Skeletal muscle satellite cell (primary cell): ENCODE results near the gene SGSM2. TPM values are rescaled to one million over a fixed set of nuclear protein-coding genes. Genes with fewer than 3 reads are reported as not detected.

Experiments used
- H3K27me3 ChIP-seq: 2 replicates; pipeline ENCODE4 v1.7.0; 2013; ENCODE audit warnings: low read length; ENCODE audit not compliant: control insufficient read depth, insufficient read depth
- H3K36me3 ChIP-seq: 2 replicates; pipeline ENCODE4 v1.7.0; 2013; ENCODE audit warnings: mild to moderate bottlenecking, control low read depth, low read length; ENCODE audit not compliant: insufficient read depth
- H3K4me1 ChIP-seq: 2 replicates; pipeline ENCODE4 v1.7.0; 2013; ENCODE audit warnings: low read length; ENCODE audit not compliant: control insufficient read depth, insufficient read depth
- H3K4me2 ChIP-seq: 2 replicates; pipeline ENCODE4 v1.7.0; 2013; ENCODE audit warnings: mild to moderate bottlenecking, low read length
- H3K4me3 ChIP-seq: 2 replicates; pipeline ENCODE4 v1.7.0; 2013; ENCODE audit warnings: low read length
- H3K9ac ChIP-seq: 2 replicates; pipeline ENCODE4 v1.7.0; 2013; ENCODE audit warnings: mild to moderate bottlenecking, low read depth, low read length, moderate library complexity
- H3K9me3 ChIP-seq: replicated peaks from 2 replicates; pipeline ENCODE4 v1.7.0; 2013; ENCODE audit warnings: mild to moderate bottlenecking, control low read depth, low read length
- total RNA-seq: library from RNA; depleted of rRNA; stranded (reverse); fragments of >200 nt; gene quantifications from 2 replicates; pipeline ENCODE4 v1.2.3, GENCODE V29; 2012; rRNA removed

SGSM2 gene, protein sequence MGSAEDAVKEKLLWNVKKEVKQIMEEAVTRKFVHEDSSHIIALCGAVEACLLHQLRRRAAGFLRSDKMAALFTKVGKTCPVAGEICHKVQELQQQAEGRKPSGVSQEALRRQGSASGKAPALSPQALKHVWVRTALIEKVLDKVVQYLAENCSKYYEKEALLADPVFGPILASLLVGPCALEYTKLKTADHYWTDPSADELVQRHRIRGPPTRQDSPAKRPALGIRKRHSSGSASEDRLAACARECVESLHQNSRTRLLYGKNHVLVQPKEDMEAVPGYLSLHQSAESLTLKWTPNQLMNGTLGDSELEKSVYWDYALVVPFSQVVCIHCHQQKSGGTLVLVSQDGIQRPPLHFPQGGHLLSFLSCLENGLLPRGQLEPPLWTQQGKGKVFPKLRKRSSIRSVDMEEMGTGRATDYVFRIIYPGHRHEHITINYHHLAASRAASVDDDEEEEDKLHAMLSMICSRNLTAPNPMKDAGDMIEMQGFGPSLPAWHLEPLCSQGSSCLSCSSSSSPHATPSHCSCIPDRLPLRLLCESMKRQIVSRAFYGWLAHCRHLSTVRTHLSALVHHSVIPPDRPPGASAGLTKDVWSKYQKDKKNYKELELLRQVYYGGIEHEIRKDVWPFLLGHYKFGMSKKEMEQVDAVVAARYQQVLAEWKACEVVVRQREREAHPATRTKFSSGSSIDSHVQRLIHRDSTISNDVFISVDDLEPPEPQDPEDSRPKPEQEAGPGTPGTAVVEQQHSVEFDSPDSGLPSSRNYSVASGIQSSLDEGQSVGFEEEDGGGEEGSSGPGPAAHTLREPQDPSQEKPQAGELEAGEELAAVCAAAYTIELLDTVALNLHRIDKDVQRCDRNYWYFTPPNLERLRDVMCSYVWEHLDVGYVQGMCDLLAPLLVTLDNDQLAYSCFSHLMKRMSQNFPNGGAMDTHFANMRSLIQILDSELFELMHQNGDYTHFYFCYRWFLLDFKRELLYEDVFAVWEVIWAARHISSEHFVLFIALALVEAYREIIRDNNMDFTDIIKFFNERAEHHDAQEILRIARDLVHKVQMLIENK
- total RNA-seq = 17.5 and 19.2 TPM in 2 replicates

DNA sequence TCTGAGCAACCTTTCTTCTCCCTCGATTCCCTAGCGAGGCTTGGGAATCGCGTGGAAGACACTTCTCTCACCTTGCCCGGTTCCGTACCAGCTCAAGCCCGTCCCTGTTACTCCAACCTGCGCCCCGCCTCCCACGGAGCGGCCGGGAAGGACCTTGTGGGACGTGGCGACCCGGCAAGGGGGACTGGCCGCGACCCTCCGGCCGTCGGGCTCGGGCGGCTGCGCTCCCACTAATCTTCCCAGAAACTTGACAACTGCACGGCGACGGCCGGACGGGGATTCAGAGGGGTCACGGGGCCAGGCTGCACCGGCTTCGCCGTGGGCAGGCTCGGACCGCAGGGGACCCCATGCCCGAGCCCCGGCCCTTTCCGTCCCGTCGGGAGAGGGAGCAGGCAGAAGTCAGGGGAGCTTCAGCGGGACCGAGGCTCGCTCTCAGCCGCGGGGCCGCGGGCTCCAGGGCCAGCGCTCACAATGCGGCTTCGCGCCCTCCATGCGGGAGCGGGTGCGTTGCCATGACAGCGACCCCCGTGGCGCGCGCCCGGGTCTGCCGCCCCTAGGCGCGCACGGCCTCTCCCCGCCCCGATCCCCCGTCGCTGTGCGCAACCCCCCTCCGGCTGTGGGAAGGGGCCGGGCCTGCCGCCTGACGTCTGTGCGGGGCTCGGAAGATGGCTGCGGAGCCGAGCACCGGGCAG lies at the start of gene SGSM2:
TSS of gene SGSM2 (plus strand) at position 650 of the 692 bp plus-strand sequence. CDS start 188 bp downstream, outside the sequence.
- H3K9ac ChIP-seq = peak within 1 kb of the TSS; percentile 95

DNA sequence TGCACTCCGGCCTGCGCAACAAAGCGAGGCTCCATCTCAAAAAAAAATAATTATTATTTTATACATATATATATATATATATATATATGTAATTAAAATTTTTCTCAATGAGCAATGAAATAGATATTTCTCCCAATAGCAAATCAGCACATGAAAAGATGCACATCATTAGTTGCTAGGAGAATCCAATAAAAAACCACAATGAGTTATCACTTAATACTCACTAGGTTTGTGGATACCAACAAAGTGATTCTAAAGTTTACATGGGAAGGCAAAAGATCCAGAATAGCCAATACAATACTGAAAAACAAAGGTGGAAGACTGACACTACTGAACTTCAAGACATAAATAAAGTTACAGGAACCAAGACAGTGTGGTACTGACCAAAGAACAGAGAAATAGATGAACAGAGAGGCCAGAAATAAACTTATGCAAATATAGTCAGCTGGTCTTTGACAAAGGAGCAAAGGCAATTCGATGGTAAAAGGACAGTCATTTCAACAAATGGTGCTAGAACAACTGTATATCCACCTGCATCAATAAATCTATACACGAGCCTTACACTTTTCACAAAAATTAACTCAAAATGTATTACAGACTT lies 47.3 kb upstream of the SGSM2 start:
- Histone ChIP-seq H3K36me3 (peaks cover 49% of the 10 kb centered on the region), H3K4me3 (no peak overlapping the region)

More for the DNA sequence above, at the start of gene SGSM2:
- Histone ChIP-seq H3K4me2 (peak within 1 kb of the TSS; percentile 90), H3K4me1 (peaks cover 21% of the 10 kb centered on the region), H3K4me3 (peak within 1 kb of the TSS; percentile 93), H3K36me3 (peaks cover 31% of the 10 kb centered on the region), H3K27me3 (no peaks in the 10 kb centered on the region), H3K9me3 (no peaks in the 10 kb centered on the region)

DNA sequence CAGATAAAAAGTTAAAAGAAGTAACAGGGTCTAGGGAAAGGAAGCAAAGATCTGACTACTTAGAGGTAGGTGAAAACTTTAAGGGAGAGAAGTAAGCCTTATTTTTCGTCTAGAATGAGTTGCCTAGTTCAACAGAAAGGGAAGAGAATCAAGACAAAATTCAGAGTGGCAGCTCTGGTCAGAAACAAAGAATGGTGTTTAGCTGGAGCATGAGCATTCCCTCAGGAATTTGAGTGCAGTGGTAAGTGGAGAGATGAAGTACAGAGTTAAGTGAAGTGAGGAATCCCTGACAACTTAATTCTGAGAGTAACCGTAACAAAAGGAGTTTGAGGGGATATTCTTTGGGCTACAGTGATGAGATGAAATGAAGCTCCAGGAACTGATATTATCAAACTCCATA lies 45.2 kb upstream of the SGSM2 start:
- Histone ChIP-seq H3K9me3 (no peaks in the 10 kb centered on the region), H3K9ac (no peak overlapping the region), H3K4me1 (peaks cover 4% of the 10 kb centered on the region), H3K36me3 (peaks cover 57% of the 10 kb centered on the region), H3K4me3 (no peak overlapping the region), H3K27me3 (no peaks in the 10 kb centered on the region), H3K4me2 (no peak overlapping the region)

More for the DNA sequence above, 47.3 kb upstream of the SGSM2 start:
- no peak overlapping the region for H3K9ac ChIP-seq
- H3K9me3 ChIP-seq = no peaks in the 10 kb centered on the region
- no peak overlapping the region for H3K4me2 ChIP-seq
- peaks cover 4% of the 10 kb centered on the region for H3K4me1 ChIP-seq
- no peaks in the 10 kb centered on the region for H3K27me3 ChIP-seq

DNA sequence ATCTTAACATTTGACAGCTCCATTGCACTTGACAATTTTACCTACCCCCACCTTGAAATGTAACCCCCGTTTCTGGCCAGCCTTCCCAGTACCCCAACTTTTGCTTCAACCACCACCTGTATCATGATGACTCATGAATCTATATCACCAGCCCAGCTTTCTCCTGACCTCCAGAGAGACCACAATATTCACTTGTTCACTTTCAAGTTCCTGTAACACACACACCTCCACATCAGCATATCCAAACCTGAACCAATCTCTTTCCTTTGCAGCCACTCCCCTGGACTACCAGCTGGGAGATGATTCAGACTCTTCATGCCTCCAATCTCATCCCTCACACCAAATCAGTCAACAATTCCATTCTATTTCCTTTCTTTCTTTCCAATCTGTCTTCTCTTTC lies 41.7 kb upstream of the SGSM2 start:
- H3K27me3 ChIP-seq = no peaks in the 10 kb centered on the region
- no peak overlapping the region for H3K4me3 ChIP-seq
- no peak overlapping the region for H3K9ac ChIP-seq
- peaks cover 65% of the 10 kb centered on the region for H3K36me3 ChIP-seq
- no peaks in the 10 kb centered on the region for H3K9me3 ChIP-seq
- H3K4me2 ChIP-seq = no peak overlapping the region
- H3K4me1 ChIP-seq = peaks cover 4% of the 10 kb centered on the region

DNA sequence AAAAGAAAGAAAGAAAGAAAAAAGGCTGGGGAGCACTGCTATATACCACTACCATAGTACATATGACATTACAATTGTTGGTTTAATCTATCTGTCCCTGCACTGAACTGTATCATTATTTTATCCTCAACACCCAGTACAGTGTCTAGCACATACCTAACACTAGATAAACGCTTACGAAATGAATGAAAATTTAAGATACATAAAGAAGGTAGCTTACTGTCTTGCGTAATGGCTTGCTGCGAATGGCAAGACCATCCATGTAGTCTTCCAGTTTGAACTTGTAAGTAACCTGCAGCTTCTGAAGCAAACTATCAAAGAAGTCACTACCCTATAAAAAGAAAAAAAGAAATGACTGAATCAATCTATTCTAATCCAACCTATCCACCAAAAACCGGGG lies 40.3 kb upstream of the SGSM2 start:
- peaks cover 59% of the 10 kb centered on the region for H3K36me3 ChIP-seq
- H3K27me3 ChIP-seq = no peaks in the 10 kb centered on the region
- H3K4me2 ChIP-seq = no peak overlapping the region
- H3K4me3 ChIP-seq = no peak overlapping the region
- no peaks in the 10 kb centered on the region for H3K9me3 ChIP-seq
- peaks cover 7% of the 10 kb centered on the region for H3K4me1 ChIP-seq
- H3K9ac ChIP-seq = no peak overlapping the region

DNA sequence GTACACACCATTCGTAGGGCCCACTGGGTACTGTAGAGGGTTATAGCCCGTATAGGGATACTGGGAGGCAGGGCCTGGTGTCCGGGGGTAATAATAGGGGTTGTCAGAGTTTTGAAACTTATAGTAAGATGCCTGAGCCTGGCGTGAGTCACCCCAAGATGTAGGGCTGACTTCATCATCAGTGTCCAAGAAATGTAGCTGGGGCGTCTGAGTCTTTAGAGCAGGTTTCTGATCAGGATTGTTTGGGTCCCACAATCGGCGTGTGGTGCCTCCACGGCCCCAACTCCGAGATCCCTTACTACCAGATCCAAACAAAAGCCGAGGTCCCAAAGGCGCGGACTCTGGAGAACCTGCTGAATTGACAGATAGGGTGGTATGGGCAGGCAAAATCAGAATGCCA lies 38.2 kb upstream of the SGSM2 start:
- Histone ChIP-seq H3K36me3 (peaks cover 45% of the 10 kb centered on the region), H3K4me1 (peaks cover 8% of the 10 kb centered on the region)

DNA sequence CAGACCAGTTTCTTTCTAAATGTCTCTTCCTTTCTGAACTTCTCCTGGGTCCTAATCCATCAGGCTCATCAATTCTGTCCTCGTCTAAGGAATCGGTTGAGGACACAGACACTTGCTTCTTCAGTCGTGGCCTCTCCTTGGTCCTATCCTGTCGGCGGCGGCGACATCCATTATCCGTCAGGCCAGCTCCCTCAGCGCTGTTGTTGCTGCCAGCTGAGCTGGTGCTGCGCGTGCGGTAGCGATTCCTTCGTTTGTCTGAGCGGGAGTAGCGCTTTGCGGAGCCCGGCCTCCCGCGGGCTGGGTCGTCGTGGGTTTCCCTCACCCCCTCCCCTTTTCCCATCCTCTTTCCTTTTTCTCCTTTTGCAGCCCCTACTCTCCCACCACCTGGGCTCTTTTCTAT lies 37.5 kb upstream of the SGSM2 start:
- no peaks in the 10 kb centered on the region for H3K27me3 ChIP-seq
- no peaks in the 10 kb centered on the region for H3K9me3 ChIP-seq
- no peak overlapping the region for H3K4me2 ChIP-seq
- H3K4me1 ChIP-seq = peaks cover 8% of the 10 kb centered on the region
- H3K4me3 ChIP-seq = no peak overlapping the region
- peaks cover 39% of the 10 kb centered on the region for H3K36me3 ChIP-seq
- no peak overlapping the region for H3K9ac ChIP-seq

More for the DNA sequence above, 38.2 kb upstream of the SGSM2 start:
- H3K9ac ChIP-seq = no peak overlapping the region
- no peak overlapping the region for H3K4me2 ChIP-seq
- H3K4me3 ChIP-seq = no peak overlapping the region
- H3K9me3 ChIP-seq = no peaks in the 10 kb centered on the region
- no peaks in the 10 kb centered on the region for H3K27me3 ChIP-seq

DNA sequence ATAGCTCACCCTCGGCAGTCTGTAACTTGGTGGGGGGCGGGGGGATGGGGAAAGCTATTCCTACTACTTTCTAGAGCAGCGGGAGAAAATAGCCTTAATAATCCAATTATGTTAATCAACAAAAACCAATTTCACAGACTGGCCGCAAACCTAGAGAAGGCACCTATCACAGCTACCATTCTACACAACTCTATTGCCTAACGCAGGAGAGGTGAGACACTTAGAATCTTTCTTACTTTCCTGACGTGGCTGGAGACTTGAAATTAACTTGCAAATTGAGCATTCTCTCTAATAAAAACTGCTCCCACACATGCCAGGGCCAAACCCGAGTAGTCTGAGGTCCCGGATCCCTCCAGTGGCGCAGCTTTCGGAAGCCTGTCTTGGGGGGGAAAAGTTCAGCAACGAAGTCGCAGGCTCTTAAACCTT lies 34.5 kb upstream of the SGSM2 start:
- peak overlapping the region; percentile 82 for H3K4me2 ChIP-seq
- peak overlapping the region; percentile 97 for H3K9ac ChIP-seq
- no peaks in the 10 kb centered on the region for H3K27me3 ChIP-seq
- H3K9me3 ChIP-seq = no peaks in the 10 kb centered on the region
- peak overlapping the region; percentile 100 for H3K4me3 ChIP-seq
- H3K4me1 ChIP-seq = peaks cover 8% of the 10 kb centered on the region
- H3K36me3 ChIP-seq = peaks cover 15% of the 10 kb centered on the region

DNA sequence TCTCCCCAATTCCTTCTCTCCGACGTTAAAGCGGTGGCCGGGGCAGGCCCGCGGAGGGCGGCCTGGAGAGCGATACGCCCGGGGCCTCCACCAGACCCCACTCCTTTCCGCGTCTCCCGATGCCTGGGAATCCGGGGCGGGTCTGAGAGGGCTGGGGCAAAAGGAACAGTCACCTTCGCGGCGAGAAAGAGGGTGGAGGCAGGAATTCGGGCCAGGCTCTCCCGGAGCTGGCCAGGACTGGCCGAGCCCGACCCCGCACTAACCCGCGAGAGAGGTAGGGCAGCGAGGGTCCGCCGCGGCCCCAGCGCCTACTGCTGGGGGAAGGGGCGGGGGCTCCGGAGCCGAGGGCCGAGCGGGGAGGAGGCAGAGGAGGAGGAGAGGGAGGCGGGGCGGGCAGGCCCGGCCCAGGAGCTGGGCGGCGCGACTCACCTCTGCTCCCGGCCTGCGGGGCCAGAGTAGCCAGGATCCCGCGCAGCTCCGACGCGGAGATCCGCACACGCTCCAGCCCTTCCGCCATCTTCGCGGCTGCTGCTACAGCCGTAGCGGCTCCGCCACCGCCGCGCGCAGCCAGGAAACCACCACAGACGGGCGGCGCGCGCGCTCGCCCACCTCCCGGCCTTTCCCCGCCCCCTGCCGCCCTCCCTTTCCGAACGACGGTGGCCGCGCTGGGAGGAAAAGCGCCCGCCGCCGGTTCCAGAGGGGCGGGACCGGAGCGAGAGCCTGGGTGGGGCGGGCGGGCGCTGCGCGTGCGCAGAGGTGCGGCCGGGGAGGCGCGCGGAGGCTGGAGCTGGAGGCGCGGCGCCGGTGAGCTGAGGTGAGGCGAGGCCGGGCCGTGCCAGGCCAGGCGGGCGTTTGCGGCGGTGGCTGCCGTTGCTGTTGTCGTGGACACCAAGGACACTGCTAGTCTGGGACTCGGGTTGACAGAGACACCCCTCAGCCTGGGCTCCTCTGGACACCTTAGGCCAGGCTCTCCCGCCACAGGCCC lies 33.8 kb upstream of the SGSM2 start, which contains the start of the genes SMG6 and SRR:
TSS of gene SMG6 (minus strand) at position 582 of the 985 bp plus-strand sequence. CDS start at position 517, 65 bp downstream.
TSS of gene SRR (plus strand) at position 747 of the 985 bp plus-strand sequence. CDS start 11,611 bp downstream, outside the sequence.
- Histone ChIP-seq H3K9me3 (no peaks in the 10 kb centered on the region), H3K36me3 (peaks cover 12% of the 10 kb centered on the region), H3K4me3 (peak within 1 kb of the TSS; percentile 100), H3K27me3 (no peaks in the 10 kb centered on the region), H3K9ac (peak within 1 kb of the TSS; percentile 97), H3K4me2 (peak within 1 kb of the TSS; percentile 100), H3K4me1 (peaks cover 8% of the 10 kb centered on the region)
